ENCODE results near the gene APOD.

DNA sequence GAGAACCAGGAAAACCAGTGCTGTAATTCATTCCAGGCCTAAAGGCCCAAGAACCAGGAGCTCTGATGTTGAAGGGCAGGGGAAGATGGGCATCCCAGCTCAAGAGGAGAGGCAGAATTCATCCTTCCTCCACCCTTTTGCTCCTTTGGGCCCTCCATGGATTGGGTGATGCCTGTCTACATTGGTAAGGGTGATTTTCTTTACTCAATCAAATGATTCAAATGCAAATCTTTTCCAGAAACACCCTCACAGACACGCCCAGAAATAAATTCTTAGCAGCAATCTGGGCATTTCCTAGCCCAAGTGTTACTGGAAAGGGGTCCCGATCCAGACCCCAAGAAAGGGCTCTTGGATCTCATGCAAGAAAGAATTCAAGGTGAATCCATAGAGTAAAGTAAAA, 17.6 kb upstream of the APOD start:
- TF ChIP-seq BCL11A (IDR thresholded peaks at IDR 0.05; ENCODE audit: low read depth, low read length) (no peak), BACH1 (IDR thresholded peaks at IDR 0.05; ENCODE audit: borderline replicate concordance) (no peak), ESRRA (IDR thresholded peaks at IDR 0.05; ENCODE audit: low read length) (no peak), SUPT20H (IDR thresholded peaks at IDR 0.05; ENCODE audit: borderline replicate concordance, control insufficient read depth, low read depth, low read length) (no peak), EZH2 (IDR thresholded peaks at IDR 0.05; ENCODE audit: borderline replicate concordance, control insufficient read depth, low read depth, low read length) (no peak)
- TF ChIP-seq, protein P1, sequence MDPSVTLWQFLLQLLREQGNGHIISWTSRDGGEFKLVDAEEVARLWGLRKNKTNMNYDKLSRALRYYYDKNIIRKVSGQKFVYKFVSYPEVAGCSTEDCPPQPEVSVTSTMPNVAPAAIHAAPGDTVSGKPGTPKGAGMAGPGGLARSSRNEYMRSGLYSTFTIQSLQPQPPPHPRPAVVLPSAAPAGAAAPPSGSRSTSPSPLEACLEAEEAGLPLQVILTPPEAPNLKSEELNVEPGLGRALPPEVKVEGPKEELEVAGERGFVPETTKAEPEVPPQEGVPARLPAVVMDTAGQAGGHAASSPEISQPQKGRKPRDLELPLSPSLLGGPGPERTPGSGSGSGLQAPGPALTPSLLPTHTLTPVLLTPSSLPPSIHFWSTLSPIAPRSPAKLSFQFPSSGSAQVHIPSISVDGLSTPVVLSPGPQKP (IDR thresholded peaks at IDR 0.05; ENCODE audit: low read depth, low read length), result no peak

Measured in GM12878 (cell line).